ENCODE results near the gene RSPRY1. TPM values are rescaled to one million over a fixed set of nuclear protein-coding genes. Genes with fewer than 3 reads are reported as not detected.
A peak's percentile ranks its signal among the peaks of the same experiment; 100 is the strongest.
"Not testable (repeated sequence)": the region's sequence is repeated elsewhere in the genome, so short reads cannot be mapped to it uniquely, and the experiment has no call there.

The RSPRY1 gene
- total and polyA plus RNA-seq, 2 donors from 2014 or later = 14.4 to 32.2 TPM

- H3K9me3 ChIP-seq (ENCODE audit: control insufficient read depth in 2 of 3, insufficient read depth in 1 of 3, low read length in 3 of 3) = no peaks in the 10 kb centered on the region
- H3K36me3 ChIP-seq (ENCODE audit: control insufficient read depth in 2 of 3, insufficient read depth in 3 of 3, low read length in 3 of 3) = no peaks in the 10 kb centered on the region
- peak; percentile 66 to 95 (median 83) for DNase-seq
- peak overlapping the region; percentile 85 for H3K27ac ChIP-seq (ENCODE audit: low read depth in 2 of 2, low read length in 2 of 2)
- TF ChIP-seq CTCF (IDR thresholded peaks at IDR 0.05; ENCODE audit: borderline replicate concordance, extremely low read depth, insufficient read depth) = no peak
- intact Hi-C loops (cut with DNase I) = no loop called here
- peak overlapping the region in 1 of 3 donors; percentile 39 for H3K4me3 ChIP-seq (ENCODE audit: low read length in 3 of 3)
- no peaks in the 10 kb centered on the region for H3K27me3 ChIP-seq (ENCODE audit: control insufficient read depth, insufficient read depth, low read length)
- no peak for FAIRE-seq
- peaks cover 2 to 38% (median 35%) of the 10 kb centered on the region in 3 donors for H3K4me1 ChIP-seq (ENCODE audit: control insufficient read depth in 2 of 3, insufficient read depth in 2 of 3, low read depth in 1 of 3, low read length in 3 of 3)
- peak overlapping the region in 1 of 3 donors; percentile 65 for H3K9ac ChIP-seq (ENCODE audit: low read length in 3 of 3)
Observed at GRCh38 chr16:57265850-57266530, 79.9 kb downstream of the RSPRY1 start.

- Histone ChIP-seq H3K27me3 (ENCODE audit: control insufficient read depth, insufficient read depth, low read length) (no peaks in the 10 kb centered on the region), H3K27ac (ENCODE audit: low read depth in 2 of 2, low read length in 2 of 2) (peak overlapping the region; percentile 76 to 85), H3K9me3 (ENCODE audit: control insufficient read depth in 2 of 3, insufficient read depth in 1 of 3, low read length in 3 of 3) (no peaks in the 10 kb centered on the region), H3K9ac (ENCODE audit: low read length in 3 of 3) (peak overlapping the region in 2 of 3 donors; percentile 43 to 65), H3K4me1 (ENCODE audit: control insufficient read depth in 2 of 3, insufficient read depth in 2 of 3, low read depth in 1 of 3, low read length in 3 of 3) (peaks cover 2 to 38% (median 35%) of the 10 kb centered on the region in 3 donors), H3K4me3 (ENCODE audit: low read length in 3 of 3) (peak overlapping the region in 1 of 3 donors; percentile 39), H3K36me3 (ENCODE audit: control insufficient read depth in 2 of 3, insufficient read depth in 3 of 3, low read length in 3 of 3) (no peaks in the 10 kb centered on the region)
- FAIRE-seq = no peak
- peak in 1 of 5 donors; percentile 9 for DNase-seq
- intact Hi-C loops (cut with DNase I) = no loop called here
- TF ChIP-seq CTCF (IDR thresholded peaks at IDR 0.05; ENCODE audit: borderline replicate concordance, extremely low read depth, insufficient read depth) = no peak
Observed at GRCh38 chr16:57266531-57267260, 80.6 kb downstream of the RSPRY1 start.

GRCh38 chr16:57267343-57267742 lies 81.2 kb downstream of the RSPRY1 start:
- H3K36me3 ChIP-seq (ENCODE audit: control insufficient read depth in 2 of 3, insufficient read depth in 3 of 3, low read length in 3 of 3); DNase-seq; H3K4me3 ChIP-seq (ENCODE audit: low read length in 3 of 3); intact Hi-C loops (cut with DNase I); H3K27me3 ChIP-seq (ENCODE audit: control insufficient read depth, insufficient read depth, low read length); H3K9me3 ChIP-seq (ENCODE audit: control insufficient read depth in 2 of 3, insufficient read depth in 1 of 3, low read length in 3 of 3); FAIRE-seq; H3K9ac ChIP-seq (ENCODE audit: low read length in 3 of 3): not testable (repeated sequence)
- Histone ChIP-seq H3K27ac (ENCODE audit: low read depth in 2 of 2, low read length in 2 of 2) (peak overlapping the region in 1 of 2 donors; percentile 85), H3K4me1 (ENCODE audit: control insufficient read depth in 2 of 3, insufficient read depth in 2 of 3, low read depth in 1 of 3, low read length in 3 of 3) (peaks cover 2 to 38% (median 35%) of the 10 kb centered on the region in 3 donors)
